ENCODE results near the gene GOPC.
"Not testable (repeated sequence)": the region's sequence is repeated elsewhere in the genome, so short reads cannot be mapped to it uniquely, and the experiment has no call there.

Gene GOPC

GRCh38 chr6:117520603-117521395 lies 81.5 kb downstream of the GOPC start:
- DNase-seq (ENCODE audit: low read depth in 2 of 2): no peak
- TF ChIP-seq, protein P1, sequence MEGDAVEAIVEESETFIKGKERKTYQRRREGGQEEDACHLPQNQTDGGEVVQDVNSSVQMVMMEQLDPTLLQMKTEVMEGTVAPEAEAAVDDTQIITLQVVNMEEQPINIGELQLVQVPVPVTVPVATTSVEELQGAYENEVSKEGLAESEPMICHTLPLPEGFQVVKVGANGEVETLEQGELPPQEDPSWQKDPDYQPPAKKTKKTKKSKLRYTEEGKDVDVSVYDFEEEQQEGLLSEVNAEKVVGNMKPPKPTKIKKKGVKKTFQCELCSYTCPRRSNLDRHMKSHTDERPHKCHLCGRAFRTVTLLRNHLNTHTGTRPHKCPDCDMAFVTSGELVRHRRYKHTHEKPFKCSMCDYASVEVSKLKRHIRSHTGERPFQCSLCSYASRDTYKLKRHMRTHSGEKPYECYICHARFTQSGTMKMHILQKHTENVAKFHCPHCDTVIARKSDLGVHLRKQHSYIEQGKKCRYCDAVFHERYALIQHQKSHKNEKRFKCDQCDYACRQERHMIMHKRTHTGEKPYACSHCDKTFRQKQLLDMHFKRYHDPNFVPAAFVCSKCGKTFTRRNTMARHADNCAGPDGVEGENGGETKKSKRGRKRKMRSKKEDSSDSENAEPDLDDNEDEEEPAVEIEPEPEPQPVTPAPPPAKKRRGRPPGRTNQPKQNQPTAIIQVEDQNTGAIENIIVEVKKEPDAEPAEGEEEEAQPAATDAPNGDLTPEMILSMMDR (IDR thresholded peaks at IDR 0.05; ENCODE audit: low read depth, low read length): no peak
- no peak overlapping the region for H3K4me3 ChIP-seq (replicated peaks in 1 of 2; ENCODE audit: low read depth in 2 of 2, low read length in 2 of 2)

DNA sequence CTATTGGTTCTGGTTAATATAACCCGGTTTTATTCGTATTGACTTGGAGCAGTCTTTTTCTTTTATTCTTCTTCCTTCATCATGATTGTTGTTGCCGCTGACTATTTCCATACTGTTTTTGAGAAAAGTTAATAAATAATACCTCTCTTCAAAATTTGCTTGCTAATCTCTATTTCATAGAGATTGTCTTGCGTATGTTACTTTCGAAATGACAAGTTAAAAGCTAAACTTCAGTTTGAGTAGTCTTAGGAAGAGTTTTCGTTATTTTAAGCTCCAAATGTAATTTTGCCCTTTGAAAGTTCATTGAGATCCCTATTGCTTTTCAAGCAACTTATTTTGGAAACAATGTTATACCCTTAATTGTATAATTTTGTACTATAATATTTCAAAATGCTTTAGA lies 83.4 kb downstream of the GOPC start:
- DNase-seq (ENCODE audit: low read depth in 2 of 2): no peak
- TF ChIP-seq, protein P1 (IDR thresholded peaks at IDR 0.05; ENCODE audit: low read depth, low read length): no peak
- no peak overlapping the region for H3K4me3 ChIP-seq (replicated peaks in 1 of 2; ENCODE audit: low read depth in 2 of 2, low read length in 2 of 2)

- not testable (repeated sequence) for DNase-seq (ENCODE audit: low read depth in 2 of 2); H3K4me3 ChIP-seq (replicated peaks in 1 of 2; ENCODE audit: low read depth in 2 of 2, low read length in 2 of 2)
Measured at GRCh38 chr6:117517995-117518394, 84.3 kb downstream of the GOPC start.

DNA sequence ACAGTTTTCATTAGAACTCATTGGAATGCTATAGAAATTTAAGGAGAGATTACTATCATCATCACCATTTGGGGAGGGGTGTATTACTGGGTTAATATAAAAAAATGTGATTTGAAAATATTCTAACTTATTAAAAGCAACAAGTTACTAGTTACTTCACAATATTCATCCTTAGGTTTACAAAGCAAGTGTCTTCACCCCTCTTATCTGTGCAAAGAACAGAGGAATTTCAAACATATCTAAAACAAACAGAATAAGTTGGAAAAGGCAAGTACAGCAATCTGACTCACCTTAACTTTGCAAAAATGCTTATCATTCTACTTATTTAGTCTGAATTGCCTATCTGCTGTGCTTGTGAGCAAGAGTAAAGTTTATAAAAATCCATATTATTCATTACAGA lies 87.0 kb downstream of the GOPC start:
- TF ChIP-seq, protein P1 (IDR thresholded peaks at IDR 0.05; ENCODE audit: low read depth, low read length): no peak
- DNase-seq (ENCODE audit: low read depth in 2 of 2): no peak
- H3K4me3 ChIP-seq (replicated peaks in 1 of 2; ENCODE audit: low read depth in 2 of 2, low read length in 2 of 2): no peak overlapping the region

- no peak for DNase-seq (ENCODE audit: low read depth in 2 of 2)
- H3K4me3 ChIP-seq (replicated peaks in 1 of 2; ENCODE audit: low read depth in 2 of 2, low read length in 2 of 2): no peak overlapping the region
- TF ChIP-seq, protein P1 (IDR thresholded peaks at IDR 0.05; ENCODE audit: low read depth, low read length): no peak
Measured at GRCh38 chr6:117514655-117515054, 87.7 kb downstream of the GOPC start.

DNA sequence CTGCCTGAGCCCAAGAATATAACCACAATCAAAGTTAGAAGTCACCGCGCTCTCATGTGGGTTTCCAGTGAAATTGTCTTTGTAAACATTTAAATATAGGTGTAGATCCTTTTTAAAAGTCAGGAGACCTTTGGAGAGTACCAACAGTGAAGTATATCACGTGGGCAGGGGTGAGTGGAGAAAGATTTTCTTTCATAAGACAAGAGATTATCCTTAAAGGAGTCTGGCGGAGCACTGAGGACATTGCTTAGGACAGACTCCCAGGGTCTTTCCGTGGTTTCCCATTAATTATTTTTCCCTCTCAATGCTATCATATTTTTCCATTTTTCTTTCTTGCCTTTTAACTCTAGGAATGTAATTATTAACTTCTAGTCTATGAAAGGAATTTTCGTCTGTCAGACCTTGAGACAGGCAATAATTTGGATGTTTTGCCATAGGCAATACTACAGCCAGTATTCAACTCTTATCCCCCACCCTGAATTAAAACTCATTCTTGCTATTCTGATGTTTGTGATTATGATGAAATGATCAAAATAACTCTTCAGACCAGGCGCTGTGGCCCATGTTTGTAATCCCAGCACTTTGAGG lies 88.4 kb downstream of the GOPC start:
- DNase-seq (ENCODE audit: low read depth in 2 of 2): no peak
- no peak overlapping the region for H3K4me3 ChIP-seq (replicated peaks in 1 of 2; ENCODE audit: low read depth in 2 of 2, low read length in 2 of 2)
- TF ChIP-seq, protein P1 (IDR thresholded peaks at IDR 0.05; ENCODE audit: low read depth, low read length): no peak

DNA sequence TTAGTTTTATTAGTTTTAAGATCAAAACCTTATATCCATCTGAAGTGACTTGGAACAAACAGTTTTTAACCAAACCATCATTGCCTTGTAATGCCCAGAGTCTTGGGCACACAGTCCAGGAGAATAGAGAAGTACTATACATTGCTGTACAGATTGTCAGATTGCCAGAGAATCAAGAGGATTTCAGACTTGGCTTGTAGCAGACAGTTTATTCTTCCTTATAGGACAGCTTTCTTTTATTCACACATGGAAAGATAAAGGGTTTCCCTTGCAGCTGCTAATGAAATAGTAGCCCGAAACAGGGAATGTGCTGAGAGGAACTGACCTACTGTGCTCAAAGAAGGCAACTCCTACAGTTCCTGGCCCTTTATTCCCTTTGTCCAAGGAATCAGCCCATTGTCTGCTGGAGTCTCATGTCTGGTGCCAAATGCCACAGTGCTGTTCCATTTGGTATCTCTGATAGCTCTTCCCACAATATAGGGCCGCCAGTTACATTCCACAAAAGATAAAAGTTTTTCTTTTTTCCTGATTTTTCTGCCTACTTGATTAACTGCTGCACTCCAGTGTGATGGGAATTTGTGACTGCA lies 89.2 kb downstream of the GOPC start:
- peak in 1 of 2 donors; percentile 39 for DNase-seq (ENCODE audit: low read depth in 2 of 2)
- H3K4me3 ChIP-seq (replicated peaks in 1 of 2; ENCODE audit: low read depth in 2 of 2, low read length in 2 of 2): no peak overlapping the region
- TF ChIP-seq, protein P1 (IDR thresholded peaks at IDR 0.05; ENCODE audit: low read depth, low read length): no peak
